HEK293T (cell line): Measurements from ENCODE around the gene ARHGAP25.

Source experiments
- CTCF ChIA-PET: fragments of 350-600 bp; formaldehyde crosslinking; extraction: SDS; loops from one replicate; lab custom pipeline; 2021; ENCODE audit warnings: antibody characterized with exemption, inconsistent platforms; lab: Yijun Ruan, JAX
- POLR2A ChIA-PET: fragments of 350-600 bp; formaldehyde crosslinking; extraction: SDS; loops from one replicate; lab custom pipeline; 2020; ENCODE audit warnings: antibody characterized with exemption, inconsistent platforms; lab: Yijun Ruan, JAX
- DNase-seq: peaks from one replicate; pipeline ENCODE4 v3.0.0; 2012; ENCODE audit warnings: mixed read lengths; ENCODE audit errors: extremely low spot score
- ARNT ChIP-seq: fragments of 450-650 bp; IDR thresholded peaks from 2 replicates; pipeline ENCODE4 v1.6.1; 2017; ENCODE audit warnings: mild to moderate bottlenecking
- BHLHE40 ChIP-seq: fragments of 450-650 bp; IDR thresholded peaks from 2 replicates; pipeline ENCODE4 v1.6.1; 2016; ENCODE audit warnings: mild to moderate bottlenecking, moderate library complexity, borderline replicate concordance
- CTBP1 ChIP-seq: fragments of 450-650 bp; IDR thresholded peaks from 2 replicates; pipeline ENCODE4 v1.6.1; 2016; ENCODE audit warnings: borderline replicate concordance
- ELF4 ChIP-seq: fragments of 450-650 bp; IDR thresholded peaks from 2 replicates; pipeline ENCODE4 v1.6.1; 2017; ENCODE audit warnings: antibody characterized with exemption
- FOXA1 ChIP-seq: fragments of 450-650 bp; IDR thresholded peaks from 2 replicates; pipeline ENCODE4 v1.6.1; 2016; ENCODE audit warnings: mild to moderate bottlenecking
- FOXK2 ChIP-seq: fragments of 450-650 bp; IDR thresholded peaks from 2 replicates; pipeline ENCODE4 v1.6.1; 2016; ENCODE audit warnings: mild to moderate bottlenecking
- FOXM1 ChIP-seq: fragments of 450-650 bp; IDR thresholded peaks from 2 replicates; pipeline ENCODE4 v1.6.1; 2017; ENCODE audit warnings: mild to moderate bottlenecking, borderline replicate concordance
- HDGF ChIP-seq: fragments of 450-650 bp; IDR thresholded peaks from 2 replicates; pipeline ENCODE4 v1.6.1; 2017; ENCODE audit warnings: antibody characterized with exemption, borderline replicate concordance
- L3MBTL2 ChIP-seq: fragments of 450-650 bp; conservative IDR thresholded peaks from 2 replicates; pipeline ENCODE4 v1.6.1; 2016; ENCODE audit warnings: mild to moderate bottlenecking
- LEF1 ChIP-seq: fragments of 450-650 bp; IDR thresholded peaks from 2 replicates; pipeline ENCODE4 v1.6.1; 2017; ENCODE audit warnings: mild to moderate bottlenecking, borderline replicate concordance
- NFRKB ChIP-seq: fragments of 450-650 bp; IDR thresholded peaks from 2 replicates; pipeline ENCODE4 v1.6.1; 2016; ENCODE audit warnings: mild to moderate bottlenecking, moderate library complexity
- SP1 ChIP-seq: fragments of 450-650 bp; IDR thresholded peaks from 2 replicates; pipeline ENCODE4 v1.6.1; 2017
- SUZ12 ChIP-seq: fragments of 450-650 bp; IDR thresholded peaks from 2 replicates; pipeline ENCODE4 v1.6.1; 2016; ENCODE audit warnings: mild to moderate bottlenecking
- TARDBP ChIP-seq: fragments of 450-650 bp; IDR thresholded peaks from 2 replicates; pipeline ENCODE4 v1.6.1; 2016
- ZNF384 ChIP-seq: fragments of 450-650 bp; IDR thresholded peaks from 2 replicates; pipeline ENCODE4 v1.6.1; 2016
- TF ChIP-seq, protein P1 (sequence below): fragments of 450-650 bp; IDR thresholded peaks from 2 replicates; pipeline ENCODE4 v1.6.1; 2016

The ARHGAP25 gene

DNA sequence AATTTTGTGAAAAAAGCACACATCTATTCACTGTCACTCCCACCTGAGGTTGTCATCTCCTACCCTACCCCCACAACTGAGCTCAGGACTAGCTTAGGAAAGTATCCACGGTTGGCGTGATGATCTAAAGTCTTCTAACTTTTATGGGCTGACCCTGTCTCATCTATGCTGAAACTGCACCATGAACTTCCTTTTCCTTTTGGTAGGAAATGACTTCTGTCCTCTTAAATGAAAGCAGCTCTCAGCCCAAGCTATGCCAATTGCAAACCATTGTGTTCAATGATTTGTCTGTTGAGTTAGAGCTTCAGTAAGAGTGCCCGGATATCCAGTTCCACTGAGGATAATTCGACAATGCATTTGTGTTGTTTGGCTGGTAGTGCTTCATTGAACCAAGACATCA, 52.7 kb downstream of the ARHGAP25 start:
- no peak for DNase-seq
- POLR2A ChIA-PET, result no interaction called here
- CTCF ChIA-PET, result no interaction called here
- no peak for TF ChIP-seq BHLHE40
- no peak for TF ChIP-seq FOXK2
- TF ChIP-seq FOXA1, result no peak
- no peak for TF ChIP-seq NFRKB
- no peak for TF ChIP-seq ARNT
- TF ChIP-seq ELF4, result no peak

DNA sequence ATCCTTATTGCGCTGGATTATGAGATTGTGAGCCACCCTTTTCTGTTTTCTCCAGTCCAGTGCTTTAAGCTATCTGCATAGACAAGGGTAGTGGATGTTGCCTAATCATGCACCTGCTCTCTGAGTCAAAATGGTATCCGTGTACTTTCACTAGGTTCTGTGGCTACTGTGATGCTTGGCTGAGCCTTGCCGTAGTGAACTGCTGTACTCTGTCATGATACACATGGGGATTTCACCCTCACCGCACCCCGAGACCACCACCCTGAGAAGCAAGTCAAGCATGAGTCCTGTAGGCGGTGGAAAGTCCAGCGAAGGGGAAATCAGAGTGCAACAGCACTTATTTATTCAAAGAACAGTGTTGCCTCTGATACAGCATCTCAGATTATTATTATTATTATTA, 55.0 kb downstream of the ARHGAP25 start:
- TF ChIP-seq L3MBTL2 (no peak), BHLHE40 (no peak), LEF1 (no peak), CTBP1 (no peak), ARNT (no peak), FOXM1 (no peak), ZNF384 (no peak), TARDBP (no peak), NFRKB (no peak), SUZ12 (no peak), HDGF (no peak), FOXK2 (no peak)
- TF ChIP-seq, protein P1, sequence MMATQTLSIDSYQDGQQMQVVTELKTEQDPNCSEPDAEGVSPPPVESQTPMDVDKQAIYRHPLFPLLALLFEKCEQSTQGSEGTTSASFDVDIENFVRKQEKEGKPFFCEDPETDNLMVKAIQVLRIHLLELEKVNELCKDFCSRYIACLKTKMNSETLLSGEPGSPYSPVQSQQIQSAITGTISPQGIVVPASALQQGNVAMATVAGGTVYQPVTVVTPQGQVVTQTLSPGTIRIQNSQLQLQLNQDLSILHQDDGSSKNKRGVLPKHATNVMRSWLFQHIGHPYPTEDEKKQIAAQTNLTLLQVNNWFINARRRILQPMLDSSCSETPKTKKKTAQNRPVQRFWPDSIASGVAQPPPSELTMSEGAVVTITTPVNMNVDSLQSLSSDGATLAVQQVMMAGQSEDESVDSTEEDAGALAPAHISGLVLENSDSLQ, result no peak
- no peak for DNase-seq
- ChIA-PET POLR2A (no interaction called here), CTCF (no interaction called here)

DNA sequence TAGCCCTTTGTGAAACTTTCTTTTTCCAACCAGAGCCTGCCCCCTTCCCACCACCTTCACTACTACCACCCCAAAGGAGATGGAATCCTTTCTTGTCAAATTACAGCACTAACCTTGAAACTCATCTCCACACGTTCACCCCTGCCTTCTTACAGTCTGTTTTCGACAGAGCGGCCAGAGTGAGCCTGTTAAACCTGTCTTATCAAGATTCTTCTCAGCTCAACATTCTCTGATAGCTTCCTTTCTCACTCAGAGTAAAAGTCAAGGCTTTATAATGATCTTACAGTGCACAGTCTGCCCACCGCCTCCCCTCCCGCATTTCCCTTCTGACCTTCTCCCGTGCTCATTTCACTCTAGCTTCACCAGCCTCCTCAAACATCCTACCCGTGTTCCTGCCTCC, 56.0 kb downstream of the ARHGAP25 start:
- TF ChIP-seq SP1, result no peak
- TF ChIP-seq, protein P1, result no peak
- TF ChIP-seq FOXM1, result no peak
- TF ChIP-seq SUZ12, result no peak
- TF ChIP-seq LEF1, result no peak
- TF ChIP-seq FOXA1, result no peak
- no peak for TF ChIP-seq ELF4
- TF ChIP-seq ARNT, result no peak
- TF ChIP-seq CTBP1, result no peak
- TF ChIP-seq ZNF384, result no peak
- no peak for TF ChIP-seq BHLHE40
- TF ChIP-seq TARDBP, result no peak
- no peak for TF ChIP-seq L3MBTL2
- ChIA-PET CTCF (no interaction called here), POLR2A (no interaction called here)
- no peak for DNase-seq

DNA sequence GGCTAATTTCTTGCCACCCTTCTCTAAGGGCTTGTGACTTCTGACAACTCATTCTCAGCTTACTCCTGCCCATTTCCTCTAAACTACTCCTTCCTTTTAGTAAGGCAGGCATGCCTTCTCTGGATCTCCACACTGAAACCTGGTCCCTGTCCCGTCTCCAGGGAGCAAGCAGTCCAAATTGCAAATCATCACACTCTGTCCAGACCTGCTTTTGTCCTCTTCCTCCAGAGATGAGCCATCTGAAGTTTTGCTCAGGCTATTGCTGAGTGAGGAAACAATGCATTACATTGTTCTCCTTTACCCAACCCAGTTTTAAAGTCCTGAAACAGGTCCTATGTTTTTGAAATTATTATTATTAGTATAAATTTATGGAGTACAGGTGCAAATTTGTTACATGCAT, 57.3 kb downstream of the ARHGAP25 start:
- no peak for DNase-seq
- CTCF ChIA-PET, result interaction anchor here (0.6 kb wide), 1 partner anchor 118 kb away, joined by 3 read pairs; no protein-coding TSS in a partner anchor
- TF ChIP-seq SP1 (no peak), BHLHE40 (no peak), HDGF (no peak), FOXA1 (no peak), ZNF384 (no peak), ELF4 (no peak), FOXM1 (no peak), ARNT (no peak), CTBP1 (no peak), SUZ12 (no peak), TARDBP (no peak)
- TF ChIP-seq, protein P1, result no peak
- POLR2A ChIA-PET, result no interaction called here

DNA sequence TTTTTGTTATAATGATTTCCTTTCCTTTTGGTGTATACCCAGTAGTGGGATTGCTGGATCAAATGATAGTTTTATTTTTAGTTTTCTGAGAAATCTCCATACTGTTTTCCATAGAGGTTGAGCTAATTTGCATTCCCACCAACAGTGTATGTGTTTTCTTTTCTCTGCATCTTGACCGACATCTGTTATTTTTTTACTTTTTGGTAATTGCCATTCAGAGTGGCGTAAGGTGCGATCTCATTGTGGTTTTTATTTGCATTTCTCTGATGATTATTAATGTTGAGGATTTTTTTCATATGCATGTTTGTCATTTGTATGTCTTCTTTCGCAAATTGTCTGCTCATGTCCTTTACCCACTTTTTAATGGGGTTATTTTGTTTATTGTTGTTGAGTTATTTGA, 58.1 kb downstream of the ARHGAP25 start:
- POLR2A ChIA-PET, result no interaction called here
- TF ChIP-seq TARDBP (no peak), L3MBTL2 (no peak), SP1 (no peak), ELF4 (no peak), CTBP1 (no peak)
- CTCF ChIA-PET, result no interaction called here
- no peak for DNase-seq

DNA sequence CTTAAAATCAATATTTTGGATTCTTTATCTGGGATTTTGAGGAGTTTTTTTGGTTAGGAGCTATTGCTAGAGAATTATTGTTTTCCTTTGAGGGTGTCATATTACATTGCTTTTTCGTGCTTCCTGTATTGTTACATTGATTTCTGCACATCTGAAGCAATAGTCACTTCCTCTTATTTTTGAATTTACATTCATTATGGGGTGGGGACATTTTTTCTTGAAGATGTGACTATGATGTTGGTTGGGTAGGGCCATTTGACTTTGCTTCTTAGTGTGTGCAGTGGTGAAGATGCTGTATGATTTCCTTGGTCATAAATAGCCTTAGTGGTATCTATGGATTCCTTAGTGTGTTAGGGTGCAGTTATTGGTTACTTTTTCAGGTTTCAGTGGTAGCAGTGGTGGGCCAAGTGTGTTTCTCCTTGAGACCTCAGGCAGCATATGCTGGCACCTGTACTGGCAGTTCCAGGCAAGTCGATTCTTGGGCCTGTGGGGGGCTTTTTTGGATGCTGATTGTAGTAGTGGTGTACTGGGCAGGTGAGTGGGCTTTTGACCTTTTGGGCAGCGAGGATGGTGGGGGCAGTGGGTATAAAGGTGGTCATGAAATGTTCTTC, 61.8 kb downstream of the ARHGAP25 start:
- CTCF ChIA-PET, result no interaction called here
- DNase-seq, result no peak
- TF ChIP-seq L3MBTL2, result no peak
- TF ChIP-seq ZNF384, result no peak
- TF ChIP-seq CTBP1, result no peak
- POLR2A ChIA-PET, result no interaction called here

DNA sequence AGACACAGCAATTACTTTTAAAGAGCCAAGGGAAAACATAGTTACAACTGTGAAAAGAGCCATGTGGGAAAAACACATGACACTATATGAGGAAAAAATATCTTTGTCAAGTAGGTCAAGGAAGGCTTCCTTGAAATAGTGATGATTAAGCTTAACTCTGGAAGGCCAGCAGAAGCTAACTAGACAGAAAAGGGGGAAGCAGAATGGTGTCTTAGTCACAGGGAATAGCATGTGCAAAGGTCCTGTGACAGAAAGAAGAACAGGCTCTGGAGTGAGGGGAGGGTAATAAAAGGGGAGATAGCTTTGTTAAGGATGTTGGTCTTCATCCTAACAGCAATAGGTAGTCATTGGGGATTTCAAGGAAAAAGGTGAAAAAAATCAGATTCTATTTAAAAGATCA, 64.0 kb downstream of the ARHGAP25 start:
- CTCF ChIA-PET, result no interaction called here

More for the DNA sequence above, 64.0 kb downstream of the ARHGAP25 start:
- DNase-seq, result no peak
- POLR2A ChIA-PET, result no interaction called here
- no peak for TF ChIP-seq TARDBP
- no peak for TF ChIP-seq ARNT
- no peak for TF ChIP-seq FOXK2
- no peak for TF ChIP-seq L3MBTL2
- TF ChIP-seq LEF1, result no peak
- TF ChIP-seq NFRKB, result no peak
- no peak for TF ChIP-seq BHLHE40
- no peak for TF ChIP-seq HDGF
- TF ChIP-seq ELF4, result no peak
- no peak for TF ChIP-seq FOXM1
- TF ChIP-seq SUZ12, result no peak
- TF ChIP-seq, protein P1, result no peak
- TF ChIP-seq SP1, result no peak
- TF ChIP-seq CTBP1, result no peak
- no peak for TF ChIP-seq ZNF384
- TF ChIP-seq FOXA1, result no peak
